Thyroid gland (tissue), 4 donors: ENCODE measurements around the gene NCAPH2. TPM values are rescaled to one million over a fixed set of nuclear protein-coding genes. Genes with fewer than 3 reads are reported as not detected.

ENCODE experiments used
- DNase-seq, 2 donors: peaks; one replicate each; pipeline ENCODE4 v3.0.0-alpha.2; 2019
- H3K27ac ChIP-seq, 3 donors: fragments of 200-600 bp; sonication (generic); 1 replicate in 2 of 3; 2 replicates in 1 of 3; pipeline ENCODE4 v1.5.1; 2016 to 2019; ENCODE audit warnings: mild to moderate bottlenecking in 1 of 3, moderate library complexity in 1 of 3
- H3K27me3 ChIP-seq: fragments of 200-600 bp; sonication (generic); one replicate; pipeline ENCODE4 v1.5.1; 2019
- H3K36me3 ChIP-seq, 2 donors: fragments of 200-600 bp; sonication (generic); one replicate each; pipeline ENCODE4 v1.5.1; 2016 to 2019
- H3K4me1 ChIP-seq, 2 donors: fragments of 200-600 bp; sonication (generic); one replicate each; pipeline ENCODE4 v1.5.1; 2017 to 2019
- H3K4me3 ChIP-seq, 3 donors: fragments of 200-600 bp; sonication (generic); replicated peaks in 1 of 3; 1 replicate in 2 of 3; 2 replicates in 1 of 3; pipeline ENCODE4 v1.5.1; 2016; ENCODE audit warnings: mild to moderate bottlenecking in 1 of 3
- H3K9me3 ChIP-seq: fragments of 200-600 bp; sonication (generic); one replicate; pipeline ENCODE4 v1.5.1; 2017
- POLR2A ChIP-seq, 2 donors: fragments of 450-650 bp; IDR thresholded peaks; one replicate each; pipeline ENCODE4 v1.6.1; 2017; ENCODE audit warnings: antibody characterized with exemption in 2 of 2, mild to moderate bottlenecking in 2 of 2, moderate library complexity in 1 of 2
- WGBS, 2 donors: methylation state at CpG; one replicate each; pipeline ENCODE4 v1.1.5; 2017; 5-methylcytosine and 5-hydroxymethylcytosine counted together
- intact Hi-C: fragments of 100-400 bp; cut with DNase I; formaldehyde crosslinking; loops from one replicate; pipeline ENCODE4 v1.15.1; 2023
- total RNA-seq, 4 donors: library from RNA; depleted of rRNA; stranded (reverse); fragments of >200 nt; gene quantifications; one replicate each; pipeline ENCODE4 v1.2.3, GENCODE V29; 2016
- TF ChIP-seq, protein P1 (sequence below), 6 experiments: fragments of 200-600 bp in 3 of 6; fragments of 450-650 bp in 3 of 6; sonication (generic) in 3 of 6; IDR thresholded peaks; one replicate each; pipeline ENCODE4 v1.5.1; 2016 to 2019; ENCODE audit warnings: antibody characterized with exemption in 6 of 6, mild to moderate bottlenecking in 2 of 6, inconsistent platforms in 1 of 6, moderate library complexity in 1 of 6

Gene NCAPH2
- total RNA-seq, 4 donors from 2014 or later = 39.6 to 47.5 (median 43.1) TPM

GRCh38 chr22:50560034-50560433 lies 52.0 kb downstream of the NCAPH2 start:
- WGBS, 2 donors = 84 to 89% methylated on average over 3 of the region's 3 CpGs
- Histone ChIP-seq H3K4me1 (peaks cover 11 to 12% of the 10 kb centered on the region in 2 donors), H3K36me3 (no peaks in the 10 kb centered on the region), H3K27me3 (no peaks in the 10 kb centered on the region), H3K27ac (no peak overlapping the region), H3K9me3 (no peaks in the 10 kb centered on the region), H3K4me3 (no peak overlapping the region)
- intact Hi-C loops = no loop called here
- no peak for DNase-seq
- TF ChIP-seq, protein P1, sequence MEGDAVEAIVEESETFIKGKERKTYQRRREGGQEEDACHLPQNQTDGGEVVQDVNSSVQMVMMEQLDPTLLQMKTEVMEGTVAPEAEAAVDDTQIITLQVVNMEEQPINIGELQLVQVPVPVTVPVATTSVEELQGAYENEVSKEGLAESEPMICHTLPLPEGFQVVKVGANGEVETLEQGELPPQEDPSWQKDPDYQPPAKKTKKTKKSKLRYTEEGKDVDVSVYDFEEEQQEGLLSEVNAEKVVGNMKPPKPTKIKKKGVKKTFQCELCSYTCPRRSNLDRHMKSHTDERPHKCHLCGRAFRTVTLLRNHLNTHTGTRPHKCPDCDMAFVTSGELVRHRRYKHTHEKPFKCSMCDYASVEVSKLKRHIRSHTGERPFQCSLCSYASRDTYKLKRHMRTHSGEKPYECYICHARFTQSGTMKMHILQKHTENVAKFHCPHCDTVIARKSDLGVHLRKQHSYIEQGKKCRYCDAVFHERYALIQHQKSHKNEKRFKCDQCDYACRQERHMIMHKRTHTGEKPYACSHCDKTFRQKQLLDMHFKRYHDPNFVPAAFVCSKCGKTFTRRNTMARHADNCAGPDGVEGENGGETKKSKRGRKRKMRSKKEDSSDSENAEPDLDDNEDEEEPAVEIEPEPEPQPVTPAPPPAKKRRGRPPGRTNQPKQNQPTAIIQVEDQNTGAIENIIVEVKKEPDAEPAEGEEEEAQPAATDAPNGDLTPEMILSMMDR (IDR thresholded peaks at IDR 0.05) = no peak
- TF ChIP-seq POLR2A (IDR thresholded peaks at IDR 0.05) = no peak

GRCh38 chr22:50561401-50562358 lies 53.7 kb downstream of the NCAPH2 start:
- H3K27ac ChIP-seq = no peak overlapping the region
- peaks cover 11 to 12% of the 10 kb centered on the region in 2 donors for H3K4me1 ChIP-seq
- WGBS, 2 donors = 80 to 85% methylated on average over 22 to 31 of the region's 34 CpGs
- TF ChIP-seq, protein P1 (IDR thresholded peaks at IDR 0.05) = no peak
- TF ChIP-seq POLR2A (IDR thresholded peaks at IDR 0.05) = no peak
- intact Hi-C loops = no loop called here
- no peaks in the 10 kb centered on the region for H3K9me3 ChIP-seq
- no peak overlapping the region for H3K4me3 ChIP-seq
- H3K36me3 ChIP-seq = no peaks in the 10 kb centered on the region
- no peak for DNase-seq
- no peaks in the 10 kb centered on the region for H3K27me3 ChIP-seq

GRCh38 chr22:50562523-50563412 lies 54.7 kb downstream of the NCAPH2 start, which contains the start of gene SYCE3:
Gene SYCE3, minus strand, starts transcription at chr22:50562919. Its CDS starts 6,514 bp downstream, at chr22:50556405.
- intact Hi-C loops = no loop called here
- Histone ChIP-seq H3K4me1 (peaks cover 11 to 12% of the 10 kb centered on the region in 2 donors), H3K27ac (peak within 1 kb of the TSS; percentile 52 to 82 (median 70)), H3K9me3 (no peaks in the 10 kb centered on the region), H3K27me3 (no peaks in the 10 kb centered on the region), H3K36me3 (no peaks in the 10 kb centered on the region), H3K4me3 (peak within 1 kb of the TSS in 2 of 3 donors; percentile 37 to 40)
- peak; percentile 53 to 97 for TF ChIP-seq POLR2A (IDR thresholded peaks at IDR 0.05)
- TF ChIP-seq, protein P1 (IDR thresholded peaks at IDR 0.05) = peak; percentile 69 to 98 (median 96)
- WGBS, 2 donors = 4 to 7% methylated on average over 40 to 55 of the region's 61 CpGs
- DNase-seq = peak; percentile 99

DNA sequence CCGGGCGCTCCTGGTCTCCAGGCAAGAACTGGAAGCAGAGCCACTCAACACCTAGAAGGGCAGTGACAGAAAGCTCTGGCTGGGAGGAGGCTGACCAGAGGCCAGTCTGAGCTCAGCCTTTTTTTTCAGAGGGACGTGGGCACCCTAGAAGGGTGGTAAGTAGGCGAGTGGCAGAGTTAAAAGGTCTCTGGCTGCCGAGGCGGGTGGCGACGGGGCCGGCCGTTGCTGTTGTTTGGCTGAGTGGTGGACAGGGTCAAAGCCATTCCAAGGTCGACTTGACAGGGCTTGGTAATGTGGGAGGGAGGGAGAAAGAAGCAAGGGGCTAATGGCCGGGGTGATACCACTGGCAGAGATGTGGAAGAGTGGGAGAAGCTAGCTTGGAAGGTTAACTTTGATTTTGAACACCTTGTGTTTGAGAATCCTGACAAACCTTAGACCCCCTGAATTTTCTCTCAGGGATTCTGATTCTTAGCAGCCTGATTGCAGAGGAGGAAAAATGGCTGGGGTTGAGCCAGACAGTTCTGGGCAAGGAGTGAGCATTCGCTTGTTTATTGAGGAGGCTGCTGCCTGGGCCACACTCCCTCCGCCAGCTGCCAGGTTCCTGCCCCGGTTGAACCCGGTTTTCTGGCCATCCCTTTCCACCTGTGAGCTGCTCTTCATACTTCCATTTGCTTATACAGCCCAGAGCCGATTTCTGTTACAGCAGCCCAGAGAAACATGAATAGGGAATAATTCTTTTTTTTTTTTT lies 55.6 kb downstream of the NCAPH2 start:
- Histone ChIP-seq H3K27ac (peak overlapping the region; percentile 52 to 82 (median 70)), H3K27me3 (no peaks in the 10 kb centered on the region), H3K4me1 (peaks cover 11 to 12% of the 10 kb centered on the region in 2 donors), H3K4me3 (peak overlapping the region in 2 of 3 donors; percentile 37 to 40), H3K9me3 (no peaks in the 10 kb centered on the region), H3K36me3 (peaks cover 0 to under 1% of the 10 kb centered on the region in 2 donors)
- peak; percentile 19 to 49 for DNase-seq
- no peak for TF ChIP-seq POLR2A (IDR thresholded peaks at IDR 0.05)
- TF ChIP-seq, protein P1 (IDR thresholded peaks at IDR 0.05) = no peak
- 18 to 21% methylated on average over 17 of the region's 17 CpGs for WGBS, 2 donors
- intact Hi-C loops = no loop called here
